Left kidney (tissue), 2 donors: ENCODE results near the gene TFF1. TPM values are rescaled to one million over a fixed set of nuclear protein-coding genes. Genes with fewer than 3 reads are reported as not detected.

Experiments used
- DNase-seq: peaks from one replicate; pipeline ENCODE4 v3.0.0-alpha.2; 2013
- polyA plus RNA-seq: library from polyadenylated mRNA; unstranded; fragments of 120-200 nt; gene quantifications from one replicate; pipeline ENCODE4 v1.2.1, GENCODE V29; 2013; ENCODE audit not compliant: insufficient read length

The TFF1 gene
- polyA plus RNA-seq, 1 donor = not detected

- DNase-seq = no peak
Observed at GRCh38 chr21:42398436-42399028, 32.2 kb upstream of the TFF1 start.

GRCh38 chr21:42397746-42398394 is 31.5 kb upstream of the TFF1 start:
- no peak for DNase-seq

- no peak for DNase-seq
Observed at GRCh38 chr21:42396799-42397745, 30.7 kb upstream of the TFF1 start.

- DNase-seq = peak; percentile 50
Observed at GRCh38 chr21:42395905-42396651, 29.7 kb upstream of the TFF1 start, which contains the start of gene TMPRSS3. TMPRSS3 (minus strand) TSS chr21:42396052; CDS start chr21:42395417, 635 bp downstream.

- DNase-seq = no peak
Observed at GRCh38 chr21:42395302-42395701, 29.0 kb upstream of the TFF1 start.

GRCh38 chr21:42393443-42393950 is 27.2 kb upstream of the TFF1 start:
- DNase-seq = no peak

- DNase-seq = no peak
Observed at GRCh38 chr21:42392731-42393442, 26.6 kb upstream of the TFF1 start.

- no peak for DNase-seq
Observed at GRCh38 chr21:42391297-42391696, 25.0 kb upstream of the TFF1 start.

GRCh38 chr21:42390696-42391095 is 24.4 kb upstream of the TFF1 start:
- no peak for DNase-seq

GRCh38 chr21:42390193-42390592 is 23.9 kb upstream of the TFF1 start:
- no peak for DNase-seq

- peak; percentile 61 for DNase-seq
Observed at GRCh38 chr21:42389449-42389835, 23.1 kb upstream of the TFF1 start.

- DNase-seq = no peak
Observed at GRCh38 chr21:42388740-42389448, 22.6 kb upstream of the TFF1 start.

- no peak for DNase-seq
Observed at GRCh38 chr21:42387843-42388340, 21.6 kb upstream of the TFF1 start.

- no peak for DNase-seq
Observed at GRCh38 chr21:42387164-42387563, 20.8 kb upstream of the TFF1 start.

GRCh38 chr21:42386034-42386591 is 19.8 kb upstream of the TFF1 start:
- no peak for DNase-seq

- no peak for DNase-seq
Observed at GRCh38 chr21:42385619-42386018, 19.3 kb upstream of the TFF1 start.

GRCh38 chr21:42384989-42385388 is 18.7 kb upstream of the TFF1 start:
- DNase-seq = no peak

GRCh38 chr21:42384156-42384945 is 18.0 kb upstream of the TFF1 start:
- no peak for DNase-seq

GRCh38 chr21:42383331-42383730 is 17.0 kb upstream of the TFF1 start:
- DNase-seq = no peak
